Measurements from ENCODE around the gene TRUB2. TPM values are rescaled to one million over a fixed set of nuclear protein-coding genes. Genes with fewer than 3 reads are reported as not detected.

The TRUB2 gene, protein sequence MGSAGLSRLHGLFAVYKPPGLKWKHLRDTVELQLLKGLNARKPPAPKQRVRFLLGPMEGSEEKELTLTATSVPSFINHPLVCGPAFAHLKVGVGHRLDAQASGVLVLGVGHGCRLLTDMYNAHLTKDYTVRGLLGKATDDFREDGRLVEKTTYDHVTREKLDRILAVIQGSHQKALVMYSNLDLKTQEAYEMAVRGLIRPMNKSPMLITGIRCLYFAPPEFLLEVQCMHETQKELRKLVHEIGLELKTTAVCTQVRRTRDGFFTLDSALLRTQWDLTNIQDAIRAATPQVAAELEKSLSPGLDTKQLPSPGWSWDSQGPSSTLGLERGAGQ
- total RNA-seq = 19.8 to 22.2 TPM (median 20.8 TPM) in 3 replicates
- long read RNA-seq, full-length matches to known transcripts = 47 of 49 reads
- long read RNA-seq, partial matches to known transcripts = 0 of 49 reads
- long read RNA-seq, other reads (novel, unspliced or antisense) = 2 of 49 reads

DNA sequence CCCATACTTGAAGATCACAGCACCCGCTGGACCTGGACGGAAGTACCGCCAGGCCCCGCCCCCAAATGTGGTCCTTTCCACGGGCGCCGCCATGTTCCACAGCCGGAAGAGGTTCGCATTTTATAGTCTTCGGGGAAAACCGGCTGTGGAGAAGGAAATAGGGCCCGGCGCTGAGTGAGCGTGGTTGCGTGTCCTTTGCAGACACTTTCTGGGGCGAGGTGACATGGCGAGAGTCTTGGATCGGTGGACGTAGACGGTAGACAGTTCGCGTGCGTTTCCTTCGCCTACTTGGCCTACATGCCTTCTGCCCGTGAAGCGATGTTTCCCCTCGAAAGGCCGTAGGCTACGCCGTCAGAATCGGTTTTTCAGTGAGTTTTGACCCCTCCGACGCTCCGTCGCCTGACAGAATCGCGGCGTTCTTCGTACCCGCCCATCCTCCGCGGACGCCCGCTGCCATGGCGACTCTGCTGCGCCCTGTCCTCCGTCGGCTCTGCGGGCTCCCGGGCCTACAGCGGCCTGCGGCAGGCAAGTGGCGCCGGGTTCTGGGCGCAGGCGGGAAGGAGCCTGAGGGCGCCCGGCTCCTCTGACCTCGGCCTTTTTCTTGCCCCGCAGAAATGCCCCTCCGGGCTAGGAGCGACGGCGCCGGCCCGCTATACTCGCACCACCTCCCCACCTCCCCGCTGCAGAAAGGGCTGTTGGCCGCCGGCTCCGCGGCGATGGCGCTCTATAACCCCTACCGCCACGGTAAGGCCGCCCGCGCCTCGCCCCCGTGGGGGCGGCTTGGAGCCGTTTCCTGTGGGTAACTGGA is at the start of gene TRUB2, which contains the start of gene COQ4:
TRUB2 (minus strand) TSS at position 44 of the 808 bp plus-strand sequence; CDS start at position 5, 39 bp downstream.
COQ4 (plus strand) TSS at position 436 of the 808 bp plus-strand sequence; CDS start at position 456, 20 bp downstream.
- peak within 1 kb of the TSS; percentile 99 for H3K27ac Mint-ChIP-seq (ENCODE audit: unreplicated experiment)
- H3K27me3 Mint-ChIP-seq (ENCODE audit: low read depth) = no peaks in the 10 kb centered on the region
- H3K36me3 Mint-ChIP-seq (ENCODE audit: low read depth) = no peaks in the 10 kb centered on the region
- H3K9me3 Mint-ChIP-seq (ENCODE audit: low read depth) = no peaks in the 10 kb centered on the region
- H3K4me1 Mint-ChIP-seq (ENCODE audit: low read depth) = peaks cover 23% of the 10 kb centered on the region
- peak within 1 kb of the TSS; percentile 93 for H3K4me3 Mint-ChIP-seq (ENCODE audit: unreplicated experiment)
- TF ChIP-seq, protein P1, sequence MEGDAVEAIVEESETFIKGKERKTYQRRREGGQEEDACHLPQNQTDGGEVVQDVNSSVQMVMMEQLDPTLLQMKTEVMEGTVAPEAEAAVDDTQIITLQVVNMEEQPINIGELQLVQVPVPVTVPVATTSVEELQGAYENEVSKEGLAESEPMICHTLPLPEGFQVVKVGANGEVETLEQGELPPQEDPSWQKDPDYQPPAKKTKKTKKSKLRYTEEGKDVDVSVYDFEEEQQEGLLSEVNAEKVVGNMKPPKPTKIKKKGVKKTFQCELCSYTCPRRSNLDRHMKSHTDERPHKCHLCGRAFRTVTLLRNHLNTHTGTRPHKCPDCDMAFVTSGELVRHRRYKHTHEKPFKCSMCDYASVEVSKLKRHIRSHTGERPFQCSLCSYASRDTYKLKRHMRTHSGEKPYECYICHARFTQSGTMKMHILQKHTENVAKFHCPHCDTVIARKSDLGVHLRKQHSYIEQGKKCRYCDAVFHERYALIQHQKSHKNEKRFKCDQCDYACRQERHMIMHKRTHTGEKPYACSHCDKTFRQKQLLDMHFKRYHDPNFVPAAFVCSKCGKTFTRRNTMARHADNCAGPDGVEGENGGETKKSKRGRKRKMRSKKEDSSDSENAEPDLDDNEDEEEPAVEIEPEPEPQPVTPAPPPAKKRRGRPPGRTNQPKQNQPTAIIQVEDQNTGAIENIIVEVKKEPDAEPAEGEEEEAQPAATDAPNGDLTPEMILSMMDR (IDR thresholded peaks at IDR 0.05) = no peak
- DNase-seq (ENCODE audit: low spot score) = peak; percentile 96

- H3K27ac Mint-ChIP-seq (ENCODE audit: unreplicated experiment) = peak overlapping the region; percentile 100
- TF ChIP-seq, protein P1 (IDR thresholded peaks at IDR 0.05) = no peak
- peak overlapping the region; percentile 99 for H3K4me3 Mint-ChIP-seq (ENCODE audit: unreplicated experiment)
- H3K36me3 Mint-ChIP-seq (ENCODE audit: low read depth) = peaks cover 6% of the 10 kb centered on the region
- no peaks in the 10 kb centered on the region for H3K27me3 Mint-ChIP-seq (ENCODE audit: low read depth)
- peaks cover 39% of the 10 kb centered on the region for H3K4me1 Mint-ChIP-seq (ENCODE audit: low read depth)
- no peaks in the 10 kb centered on the region for H3K9me3 Mint-ChIP-seq (ENCODE audit: low read depth)
- no peak for DNase-seq (ENCODE audit: low spot score)
These were observed 49.4 kb upstream of the TRUB2 start for GRCh38 chr9:128371630-128372117.

GRCh38 chr9:128370752-128371629 is 48.7 kb upstream of the TRUB2 start, which contains the start of gene URM1:
Gene URM1 (plus strand): TSS chr9:128371374. CDS start chr9:128371381, 7 bp downstream.
- no peaks in the 10 kb centered on the region for H3K27me3 Mint-ChIP-seq (ENCODE audit: low read depth)
- peak within 1 kb of the TSS; percentile 99 for H3K4me3 Mint-ChIP-seq (ENCODE audit: unreplicated experiment)
- peaks cover 6% of the 10 kb centered on the region for H3K36me3 Mint-ChIP-seq (ENCODE audit: low read depth)
- DNase-seq (ENCODE audit: low spot score) = peak; percentile 98
- TF ChIP-seq, protein P1 (IDR thresholded peaks at IDR 0.05) = peak; percentile 67
- peak within 1 kb of the TSS; percentile 100 for H3K27ac Mint-ChIP-seq (ENCODE audit: unreplicated experiment)
- H3K9me3 Mint-ChIP-seq (ENCODE audit: low read depth) = no peaks in the 10 kb centered on the region
- peaks cover 39% of the 10 kb centered on the region for H3K4me1 Mint-ChIP-seq (ENCODE audit: low read depth)

DNA sequence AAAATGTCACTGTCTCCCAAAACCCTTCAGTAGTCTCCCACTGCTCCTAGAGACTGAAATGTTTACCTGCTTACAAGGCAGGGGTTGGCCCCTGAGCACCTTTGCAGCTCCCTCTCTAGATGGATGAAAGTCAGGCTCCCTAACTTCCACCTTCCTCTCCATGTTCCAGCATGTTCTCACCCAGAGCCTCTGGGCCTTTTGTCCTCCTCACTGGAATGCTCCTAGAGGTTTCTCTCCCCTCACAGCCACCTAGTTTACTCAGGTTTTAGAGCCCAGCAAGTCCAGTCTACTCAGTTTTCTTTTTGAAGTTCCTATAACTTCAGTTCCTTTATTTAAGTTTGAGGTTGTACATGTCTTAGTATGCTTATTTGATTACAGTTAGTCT is 48.1 kb upstream of the TRUB2 start:
- peaks cover 38% of the 10 kb centered on the region for H3K4me1 Mint-ChIP-seq (ENCODE audit: low read depth)
- peak overlapping the region; percentile 99 for H3K4me3 Mint-ChIP-seq (ENCODE audit: unreplicated experiment)
- TF ChIP-seq, protein P1 (IDR thresholded peaks at IDR 0.05) = no peak
- H3K9me3 Mint-ChIP-seq (ENCODE audit: low read depth) = no peaks in the 10 kb centered on the region
- H3K27me3 Mint-ChIP-seq (ENCODE audit: low read depth) = no peaks in the 10 kb centered on the region
- no peak for DNase-seq (ENCODE audit: low spot score)
- H3K27ac Mint-ChIP-seq (ENCODE audit: unreplicated experiment) = peak overlapping the region; percentile 100
- peaks cover 4% of the 10 kb centered on the region for H3K36me3 Mint-ChIP-seq (ENCODE audit: low read depth)
